ENCODE measurements around the gene KCNA5. TPM values are rescaled to one million over a fixed set of nuclear protein-coding genes. Genes with fewer than 3 reads are reported as not detected.

The KCNA5 gene
- total RNA-seq, 1 donor from 2014 or later = 1.8 TPM

DNA sequence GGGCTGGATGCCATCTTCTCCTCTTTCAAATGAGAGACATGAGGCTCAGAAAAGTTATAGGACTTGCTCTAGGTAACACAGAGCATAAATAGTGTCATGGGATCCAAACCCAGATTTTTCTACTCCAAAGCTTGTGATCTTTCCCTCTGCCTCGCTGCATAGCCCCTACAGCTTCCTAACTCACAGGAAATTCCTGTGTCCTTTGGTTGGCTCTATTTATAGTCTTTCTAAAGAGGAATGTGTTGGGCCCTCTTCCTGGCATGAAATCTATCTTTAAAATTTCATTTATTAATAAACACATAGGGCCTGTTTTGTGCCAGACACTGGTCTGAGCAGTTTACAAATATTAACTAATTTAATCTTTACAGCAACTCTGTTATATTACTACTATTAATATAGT, 9.8 kb upstream of the KCNA5 start:
- Histone ChIP-seq H3K9me3 (no peaks in the 10 kb centered on the region), H3K36me3 (no peaks in the 10 kb centered on the region), H3K27me3 (no peaks in the 10 kb centered on the region), H3K27ac (no peak overlapping the region), H3K4me3 (no peak overlapping the region), H3K4me1 (no peaks in the 10 kb centered on the region)
- DNase-seq (no peak), ATAC-seq (no peak)
- no peak for TF ChIP-seq CTCF (IDR thresholded peaks at IDR 0.05)
- intact Hi-C loops (cut with DNase I) = no loop called here

GRCh38 chr12:5034603-5035002, 9.1 kb upstream of the KCNA5 start:
- H3K4me3 ChIP-seq = no peak overlapping the region
- H3K9me3 ChIP-seq = no peaks in the 10 kb centered on the region
- no peak overlapping the region for H3K27ac ChIP-seq
- no peaks in the 10 kb centered on the region for H3K27me3 ChIP-seq
- DNase-seq = no peak
- no peaks in the 10 kb centered on the region for H3K4me1 ChIP-seq
- peak; percentile 23 for ATAC-seq
- intact Hi-C loops (cut with DNase I) = no loop called here
- H3K36me3 ChIP-seq = no peaks in the 10 kb centered on the region
- TF ChIP-seq CTCF (IDR thresholded peaks at IDR 0.05) = no peak

GRCh38 chr12:5035618-5036017, 8.1 kb upstream of the KCNA5 start:
- TF ChIP-seq CTCF (IDR thresholded peaks at IDR 0.05) = no peak
- H3K27me3 ChIP-seq = no peaks in the 10 kb centered on the region
- DNase-seq = no peak
- H3K4me1 ChIP-seq = no peaks in the 10 kb centered on the region
- no peaks in the 10 kb centered on the region for H3K9me3 ChIP-seq
- no peak for ATAC-seq
- H3K27ac ChIP-seq = no peak overlapping the region
- no peaks in the 10 kb centered on the region for H3K36me3 ChIP-seq
- no peak overlapping the region for H3K4me3 ChIP-seq
- intact Hi-C loops (cut with DNase I) = no loop called here

DNA sequence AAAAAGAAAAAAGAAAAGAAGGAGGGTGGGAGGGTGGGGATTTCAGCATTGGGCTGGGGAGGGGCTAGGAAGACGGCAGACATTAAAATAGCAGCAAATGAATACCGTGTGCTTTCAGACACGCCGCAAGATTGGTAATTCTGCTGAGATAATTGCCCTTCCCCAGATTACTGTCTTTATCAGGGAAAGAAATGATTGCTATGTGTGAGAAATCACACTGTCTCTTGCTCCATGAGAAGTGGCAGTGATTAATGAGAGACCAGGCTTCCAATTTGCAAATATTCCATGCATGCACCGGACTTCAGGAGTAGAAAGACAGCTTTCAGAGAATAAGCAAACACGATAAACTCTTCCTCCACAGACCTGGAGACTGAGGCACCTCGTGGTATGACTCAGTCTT, 7.6 kb upstream of the KCNA5 start:
- H3K4me3 ChIP-seq = no peak overlapping the region
- DNase-seq = no peak
- peaks cover 2% of the 10 kb centered on the region for H3K27me3 ChIP-seq
- peaks cover 3% of the 10 kb centered on the region for H3K9me3 ChIP-seq
- TF ChIP-seq CTCF (IDR thresholded peaks at IDR 0.05) = no peak
- no peaks in the 10 kb centered on the region for H3K36me3 ChIP-seq
- intact Hi-C loops (cut with DNase I) = no loop called here
- no peak overlapping the region for H3K27ac ChIP-seq
- H3K4me1 ChIP-seq = no peaks in the 10 kb centered on the region
- ATAC-seq = no peak

DNA sequence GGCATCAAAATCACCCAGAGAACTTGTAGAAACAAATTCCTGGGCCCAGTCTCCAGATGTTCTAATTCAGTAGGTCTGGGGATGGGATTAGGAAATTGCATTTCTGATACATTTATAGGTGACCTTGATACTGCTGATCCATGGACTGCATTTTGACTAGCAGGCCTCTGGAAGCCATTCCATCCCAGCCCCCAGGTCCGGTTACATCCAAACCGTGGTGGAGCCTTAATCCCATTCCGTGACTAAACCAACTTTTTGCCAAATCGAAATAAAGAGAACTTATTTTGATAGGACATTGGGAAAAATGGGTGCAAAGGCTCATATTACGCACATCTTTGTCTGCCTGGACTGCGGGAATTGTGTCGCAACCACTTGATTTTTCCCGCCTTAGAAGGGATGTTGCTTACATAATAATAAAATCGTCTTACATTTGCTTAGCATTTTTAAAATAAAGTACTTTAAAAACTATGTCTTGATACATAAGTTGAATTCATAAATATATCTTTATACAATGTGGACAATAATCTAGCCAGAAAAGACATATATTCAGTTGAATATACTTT, 5.8 kb upstream of the KCNA5 start:
- Histone ChIP-seq H3K27ac (no peak overlapping the region), H3K9me3 (peaks cover 3% of the 10 kb centered on the region), H3K27me3 (peaks cover 16% of the 10 kb centered on the region), H3K4me1 (no peaks in the 10 kb centered on the region), H3K4me3 (no peak overlapping the region), H3K36me3 (no peaks in the 10 kb centered on the region)
- DNase-seq (no peak), ATAC-seq (no peak)
- intact Hi-C loops (cut with DNase I) = no loop called here
- TF ChIP-seq CTCF (IDR thresholded peaks at IDR 0.05) = no peak

- no peak overlapping the region for H3K27ac ChIP-seq
- H3K4me3 ChIP-seq = no peak overlapping the region
- intact Hi-C loops (cut with DNase I) = no loop called here
- H3K27me3 ChIP-seq = peaks cover 25% of the 10 kb centered on the region
- TF ChIP-seq CTCF (IDR thresholded peaks at IDR 0.05) = no peak
- no peaks in the 10 kb centered on the region for H3K4me1 ChIP-seq
- DNase-seq (no peak), ATAC-seq (no peak)
- H3K9me3 ChIP-seq = peaks cover 3% of the 10 kb centered on the region
- no peaks in the 10 kb centered on the region for H3K36me3 ChIP-seq
Observed at GRCh38 chr12:5038781-5039311, 4.8 kb upstream of the KCNA5 start.
